HuH-7 (cell line): Measurements from ENCODE around the gene ADGRA3.

Experiments used
- DNase-seq: peaks from one replicate; pipeline ENCODE4 v3.0.0; 2011; ENCODE audit warnings: low spot score

ADGRA3 gene, protein sequence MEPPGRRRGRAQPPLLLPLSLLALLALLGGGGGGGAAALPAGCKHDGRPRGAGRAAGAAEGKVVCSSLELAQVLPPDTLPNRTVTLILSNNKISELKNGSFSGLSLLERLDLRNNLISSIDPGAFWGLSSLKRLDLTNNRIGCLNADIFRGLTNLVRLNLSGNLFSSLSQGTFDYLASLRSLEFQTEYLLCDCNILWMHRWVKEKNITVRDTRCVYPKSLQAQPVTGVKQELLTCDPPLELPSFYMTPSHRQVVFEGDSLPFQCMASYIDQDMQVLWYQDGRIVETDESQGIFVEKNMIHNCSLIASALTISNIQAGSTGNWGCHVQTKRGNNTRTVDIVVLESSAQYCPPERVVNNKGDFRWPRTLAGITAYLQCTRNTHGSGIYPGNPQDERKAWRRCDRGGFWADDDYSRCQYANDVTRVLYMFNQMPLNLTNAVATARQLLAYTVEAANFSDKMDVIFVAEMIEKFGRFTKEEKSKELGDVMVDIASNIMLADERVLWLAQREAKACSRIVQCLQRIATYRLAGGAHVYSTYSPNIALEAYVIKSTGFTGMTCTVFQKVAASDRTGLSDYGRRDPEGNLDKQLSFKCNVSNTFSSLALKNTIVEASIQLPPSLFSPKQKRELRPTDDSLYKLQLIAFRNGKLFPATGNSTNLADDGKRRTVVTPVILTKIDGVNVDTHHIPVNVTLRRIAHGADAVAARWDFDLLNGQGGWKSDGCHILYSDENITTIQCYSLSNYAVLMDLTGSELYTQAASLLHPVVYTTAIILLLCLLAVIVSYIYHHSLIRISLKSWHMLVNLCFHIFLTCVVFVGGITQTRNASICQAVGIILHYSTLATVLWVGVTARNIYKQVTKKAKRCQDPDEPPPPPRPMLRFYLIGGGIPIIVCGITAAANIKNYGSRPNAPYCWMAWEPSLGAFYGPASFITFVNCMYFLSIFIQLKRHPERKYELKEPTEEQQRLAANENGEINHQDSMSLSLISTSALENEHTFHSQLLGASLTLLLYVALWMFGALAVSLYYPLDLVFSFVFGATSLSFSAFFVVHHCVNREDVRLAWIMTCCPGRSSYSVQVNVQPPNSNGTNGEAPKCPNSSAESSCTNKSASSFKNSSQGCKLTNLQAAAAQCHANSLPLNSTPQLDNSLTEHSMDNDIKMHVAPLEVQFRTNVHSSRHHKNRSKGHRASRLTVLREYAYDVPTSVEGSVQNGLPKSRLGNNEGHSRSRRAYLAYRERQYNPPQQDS (N-terminal part only)

GRCh38 chr4:22515888-22516541 is at the start of gene ADGRA3:
Gene ADGRA3 (minus strand): TSS chr4:22516066. CDS start chr4:22515784, 282 bp downstream.
- peak; percentile 81 for DNase-seq

- no peak for DNase-seq
These were observed 40.6 kb upstream of the ADGRA3 start for GRCh38 chr4:22556495-22556894.

- DNase-seq, result no peak
These were observed 38.8 kb upstream of the ADGRA3 start for GRCh38 chr4:22554670-22555069.

- DNase-seq, result no peak
These were observed 37.7 kb upstream of the ADGRA3 start for GRCh38 chr4:22553560-22553959.

DNA sequence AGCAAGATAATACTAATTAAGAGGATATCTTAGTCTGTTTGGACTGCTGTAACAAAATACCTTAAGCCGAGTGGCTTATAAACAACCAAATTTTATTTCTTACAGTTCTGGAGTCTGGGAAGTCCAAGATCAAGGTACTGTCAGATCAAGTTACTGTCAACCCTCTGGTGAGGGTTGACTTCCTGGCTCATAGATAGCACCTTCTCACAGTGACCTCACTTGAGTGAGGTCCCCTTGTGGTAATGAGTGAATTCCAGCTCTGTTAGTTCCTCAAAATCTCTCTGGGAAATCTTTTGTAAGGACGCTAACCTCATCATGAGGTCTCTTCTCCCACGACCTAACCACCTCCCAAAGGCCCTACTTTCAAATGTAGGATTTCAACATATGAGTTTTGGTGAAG is 36.9 kb upstream of the ADGRA3 start:
- DNase-seq, result peak; percentile 10

GRCh38 chr4:22551550-22551949 is 35.7 kb upstream of the ADGRA3 start:
- no peak for DNase-seq

- DNase-seq, result no peak
These were observed 30.4 kb upstream of the ADGRA3 start for GRCh38 chr4:22546299-22546698.

DNA sequence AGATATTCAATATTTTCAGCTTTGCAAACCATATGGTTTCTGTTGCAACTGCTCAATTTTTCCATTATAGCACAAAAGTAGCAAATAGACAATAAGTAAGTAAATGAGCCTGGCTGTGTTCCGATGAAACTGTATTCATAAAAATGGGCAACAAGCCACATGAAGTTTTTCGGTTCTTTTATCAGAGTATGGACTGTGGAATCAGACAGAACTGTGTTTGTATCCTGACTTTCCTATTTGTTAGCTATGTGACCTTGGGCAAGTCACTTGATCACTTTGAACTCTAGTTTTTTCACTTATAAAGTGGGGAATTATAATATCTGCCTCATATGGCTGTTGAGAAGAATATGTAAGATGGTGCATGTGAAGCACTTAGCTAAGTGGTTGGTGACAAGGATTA is 23.4 kb upstream of the ADGRA3 start:
- DNase-seq, result no peak

GRCh38 chr4:22537864-22538263 is 22.0 kb upstream of the ADGRA3 start:
- DNase-seq, result no peak

DNA sequence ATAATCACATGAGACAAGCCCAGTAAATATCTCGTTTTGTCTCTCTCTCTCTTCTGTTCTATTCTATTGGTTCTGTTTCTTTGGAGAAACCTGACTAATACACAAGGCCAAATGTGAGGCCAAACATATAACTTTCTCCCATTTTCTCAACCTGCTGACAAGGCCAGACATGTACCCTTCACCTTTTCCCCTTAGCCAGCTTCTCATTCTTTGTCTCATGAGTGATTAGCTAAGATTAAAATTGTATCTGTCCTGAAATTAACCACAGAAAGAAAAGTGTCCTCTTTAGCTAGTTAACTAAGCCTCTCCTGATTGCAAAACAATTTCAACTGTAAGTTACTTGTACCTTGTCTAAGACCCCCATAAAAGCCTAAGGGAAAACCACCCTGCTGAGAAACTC is 18.5 kb upstream of the ADGRA3 start:
- DNase-seq, result no peak

- DNase-seq, result no peak
These were observed 17.0 kb upstream of the ADGRA3 start for GRCh38 chr4:22532896-22533295.

DNA sequence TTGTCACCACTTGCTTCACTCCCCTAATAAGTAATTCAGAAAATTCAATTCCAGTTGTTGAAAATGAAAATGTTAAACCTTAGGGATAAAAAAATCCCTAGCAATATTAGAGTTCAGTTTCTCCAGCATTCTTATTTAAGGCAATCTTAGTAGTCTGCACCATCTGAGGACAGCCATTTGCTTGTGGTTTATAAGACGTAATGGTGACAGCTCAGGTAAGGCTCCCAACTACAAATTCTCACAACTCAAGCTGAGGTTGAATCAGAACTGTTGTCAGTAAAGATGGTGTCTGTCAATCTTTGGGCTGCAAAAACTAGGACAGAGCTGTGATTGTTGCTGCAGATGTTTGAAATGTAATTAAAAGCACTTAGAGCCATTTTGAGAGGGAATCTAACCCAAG is 16.3 kb upstream of the ADGRA3 start:
- no peak for DNase-seq

- no peak for DNase-seq
These were observed 15.6 kb upstream of the ADGRA3 start for GRCh38 chr4:22531311-22532019.

GRCh38 chr4:22524895-22525294 is 9.0 kb upstream of the ADGRA3 start:
- no peak for DNase-seq

DNA sequence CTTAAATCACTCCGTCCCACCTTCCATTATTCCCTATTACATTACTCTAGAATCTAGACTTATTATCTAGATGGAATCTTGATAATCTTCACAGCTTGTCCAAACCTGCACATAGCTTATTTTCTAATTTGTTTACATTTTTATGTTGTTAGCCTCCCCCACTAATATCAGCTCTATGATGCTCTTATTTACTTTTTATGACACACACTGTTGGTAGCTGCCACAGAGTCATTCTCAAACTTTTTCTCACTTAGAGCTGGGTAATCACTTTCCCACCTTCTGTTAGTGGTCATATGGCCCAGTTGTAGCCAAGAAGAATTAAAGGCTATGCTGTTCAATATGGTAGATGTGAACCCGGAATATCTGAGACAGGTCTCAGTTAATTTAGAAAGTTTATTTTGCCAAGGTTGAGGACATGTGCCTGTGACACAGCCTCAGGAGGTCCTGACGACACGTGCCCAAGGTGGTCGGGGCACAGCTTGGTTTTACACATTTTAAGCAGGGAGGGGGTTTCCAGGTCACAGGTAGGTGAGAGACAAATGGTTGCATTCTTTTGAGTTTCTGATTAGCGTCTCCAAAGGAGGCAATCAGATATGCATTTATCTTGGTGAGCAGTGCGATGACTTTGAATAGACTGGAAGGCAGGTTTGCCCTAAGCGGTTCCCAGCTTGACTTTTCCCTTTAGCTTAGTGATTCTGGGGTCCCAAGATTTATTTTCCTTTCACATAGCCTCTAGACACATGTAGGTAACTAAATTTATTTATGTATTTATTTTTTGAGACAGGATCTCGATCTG is 7.0 kb upstream of the ADGRA3 start:
- DNase-seq, result no peak

DNA sequence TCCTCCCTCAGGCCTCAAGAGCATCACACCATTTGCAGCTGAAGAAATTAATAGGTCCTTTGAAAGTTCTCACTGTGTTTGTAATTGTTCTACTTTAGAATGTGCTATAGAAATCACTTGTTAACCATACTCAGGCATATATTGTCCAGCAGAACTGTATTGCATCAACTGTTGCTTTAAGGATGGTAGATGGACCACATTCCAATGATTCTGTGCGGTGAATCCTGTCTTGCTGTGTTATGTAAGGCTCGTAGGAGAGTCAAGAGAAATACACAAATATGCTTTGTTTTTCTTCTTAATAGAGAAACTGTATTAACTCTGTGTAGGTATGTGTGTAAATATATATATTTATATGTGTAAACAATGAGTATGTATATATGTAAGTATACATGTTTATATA is 6.3 kb upstream of the ADGRA3 start:
- no peak for DNase-seq

DNA sequence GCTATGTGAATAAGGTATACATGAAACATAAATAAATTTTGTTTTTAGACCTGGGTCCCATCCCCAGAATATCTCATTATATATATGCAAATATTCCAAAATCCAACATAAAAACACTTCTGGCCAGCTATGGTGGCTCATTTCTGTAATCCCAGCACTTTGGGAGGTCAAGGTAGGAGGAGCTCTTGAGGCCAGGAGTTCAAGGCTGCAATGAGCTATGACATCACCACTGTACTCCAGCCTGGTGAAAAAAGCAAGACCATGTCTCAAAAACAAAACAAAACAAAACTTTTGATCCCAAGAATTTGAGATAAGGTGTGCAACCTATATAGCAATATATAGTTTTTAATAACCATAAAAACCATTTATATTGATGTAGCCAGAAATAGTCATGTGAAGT is 5.4 kb upstream of the ADGRA3 start:
- DNase-seq, result no peak

DNA sequence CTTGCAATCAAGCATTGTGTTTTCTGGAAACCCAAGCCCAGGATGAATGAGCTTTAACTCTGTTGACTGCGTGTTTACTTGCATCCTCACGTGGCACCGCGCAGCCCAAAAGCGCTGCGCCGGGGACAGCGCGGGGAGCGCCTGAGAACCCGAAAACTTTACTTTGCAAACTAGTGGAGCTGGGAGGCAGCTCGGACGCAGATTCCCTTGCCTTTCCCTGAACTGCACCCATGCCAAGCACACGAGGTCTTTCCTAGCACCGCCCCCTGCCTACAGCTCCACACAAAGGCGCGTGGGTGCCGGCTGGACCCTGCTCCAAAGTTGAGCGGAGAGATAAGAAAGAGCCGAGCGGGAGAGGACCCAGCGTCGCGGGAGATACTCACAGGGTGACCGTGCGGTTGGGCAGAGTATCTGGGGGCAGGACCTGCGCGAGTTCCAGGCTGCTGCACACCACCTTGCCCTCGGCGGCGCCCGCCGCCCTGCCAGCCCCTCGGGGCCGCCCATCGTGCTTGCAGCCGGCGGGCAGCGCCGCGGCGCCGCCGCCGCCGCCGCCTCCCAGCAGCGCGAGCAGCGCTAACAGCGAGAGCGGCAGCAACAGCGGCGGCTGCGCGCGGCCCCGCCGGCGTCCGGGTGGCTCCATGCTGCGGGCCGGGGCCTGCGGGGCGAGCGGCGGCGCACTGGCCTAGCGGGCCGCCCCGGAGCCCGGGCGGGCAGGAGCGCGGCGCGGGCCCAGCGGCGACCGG is 550 bp downstream of the ADGRA3 start:
- DNase-seq, result peak; percentile 89

- DNase-seq, result no peak
These were observed 1.4 kb downstream of the ADGRA3 start for GRCh38 chr4:22514481-22514880.

DNA sequence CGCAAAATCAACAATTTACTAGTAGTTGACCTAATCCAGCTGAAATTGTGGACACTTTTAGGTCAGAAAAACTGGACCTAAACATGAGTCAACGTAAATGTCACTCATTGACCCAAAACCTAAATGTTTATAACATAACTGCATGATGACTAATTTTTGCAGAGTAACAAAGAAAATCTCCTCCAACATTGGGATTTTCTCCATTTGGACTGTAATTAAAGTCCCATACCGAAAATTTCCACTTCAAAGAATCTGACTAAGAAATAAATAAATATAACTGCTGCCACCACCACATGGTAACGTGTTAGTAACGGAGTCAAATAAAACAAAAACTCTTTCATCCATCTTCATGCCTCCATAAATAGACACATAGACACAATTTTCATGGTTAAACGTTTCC is 1.9 kb downstream of the ADGRA3 start:
- DNase-seq, result no peak
